CD4-positive, CD25-positive, alpha-beta regulatory T cell (primary cell): Measurements from ENCODE around the gene TFF2. TPM values are rescaled to one million over a fixed set of nuclear protein-coding genes. Genes with fewer than 3 reads are reported as not detected.

Experiments used
- ATAC-seq, 2 donors: fragments of 150-1000 bp; cut with Tn5 transposase; one replicate each; pipeline ENCODE4 v1.10.0; 2021; ENCODE audit warnings: low read depth in 2 of 2, moderate number of reproducible peaks in 2 of 2, moderate library complexity in 1 of 2
- DNase-seq, 3 donors: peaks; one replicate each; pipeline versions ENCODE4 v3.0.0 to v3.0.0-alpha.2; 2012 to 2022; ENCODE audit warnings: mixed read lengths in 1 of 3
- H3K27ac ChIP-seq: one replicate; pipeline ENCODE4 v1.7.0; 2013; ENCODE audit warnings: mild to moderate bottlenecking, low read length; ENCODE audit not compliant: insufficient read depth, poor library complexity, severe bottlenecking
- H3K27me3 ChIP-seq: one replicate; pipeline ENCODE4 v1.7.0; 2013; ENCODE audit warnings: low read length; ENCODE audit not compliant: control insufficient read depth, insufficient read depth
- H3K36me3 ChIP-seq: one replicate; pipeline ENCODE4 v1.7.0; 2013; ENCODE audit warnings: mild to moderate bottlenecking, low read length, moderate library complexity; ENCODE audit not compliant: control insufficient read depth, insufficient read depth
- H3K4me1 ChIP-seq: 2 replicates; pipeline ENCODE4 v1.7.0; 2013; ENCODE audit warnings: mild to moderate bottlenecking, low read length; ENCODE audit not compliant: insufficient read depth, control insufficient read depth, poor library complexity, severe bottlenecking
- H3K4me3 ChIP-seq: one replicate; pipeline ENCODE4 v1.7.0; 2013; ENCODE audit warnings: low read depth, mild to moderate bottlenecking, low read length, moderate library complexity
- H3K9me3 ChIP-seq, 2 experiments: 1 replicate in 1 of 2; 2 replicates in 1 of 2; pipeline ENCODE4 v1.7.0; 2013; ENCODE audit warnings: low read length in 2 of 2, mild to moderate bottlenecking in 1 of 2, moderate library complexity in 1 of 2; ENCODE audit not compliant: control insufficient read depth in 2 of 2
- H3K27ac Mint-ChIP-seq, 3 donors: one replicate each; pipeline ENCODE4 v1.8.0; 2020 to 2022; ENCODE audit warnings: mild to moderate bottlenecking in 3 of 3, mixed read lengths in 3 of 3, moderate library complexity in 2 of 3
- H3K27me3 Mint-ChIP-seq: one replicate; pipeline ENCODE4 v1.8.0; 2022; ENCODE audit warnings: mild to moderate bottlenecking, mixed read lengths
- H3K36me3 Mint-ChIP-seq: one replicate; pipeline ENCODE4 v1.8.0; 2020; ENCODE audit warnings: mixed read lengths
- H3K4me1 Mint-ChIP-seq, 4 donors: one replicate each; pipeline ENCODE4 v1.8.0; 2020 to 2022; ENCODE audit warnings: mixed read lengths in 4 of 4, mild to moderate bottlenecking in 1 of 4
- H3K4me3 Mint-ChIP-seq, 4 donors: one replicate each; pipeline ENCODE4 v1.8.0; 2020 to 2022; ENCODE audit warnings: mild to moderate bottlenecking in 4 of 4, mixed read lengths in 4 of 4, moderate library complexity in 3 of 4
- H3K9me3 Mint-ChIP-seq, 7 donors: one replicate each; pipeline ENCODE4 v1.8.0; 2020 to 2022; ENCODE audit warnings: mixed read lengths in 7 of 7, mild to moderate bottlenecking in 3 of 7, moderate library complexity in 2 of 7
- polyA plus RNA-seq, 4 donors: library from polyadenylated mRNA; unstranded; fragments of 300-500 nt; fragmentation: Illumina TruSeq; gene quantifications; one replicate each; pipeline ENCODE4 v1.2.3, GENCODE V29; 2021
- total RNA-seq: library from RNA; stranded (reverse); gene quantifications from one replicate; pipeline ENCODE4 v1.2.3, GENCODE V29; 2022

The TFF2 gene
- total and polyA plus RNA-seq, 5 donors from 2014 or later: not detected

GRCh38 chr21:42341776-42342542, 8.8 kb downstream of the TFF2 start:
- H3K4me1 ChIP-seq: peaks cover 8% of the 10 kb centered on the region
- Mint-ChIP-seq H3K9me3 (peaks cover 0 to 2% (median 0%) of the 10 kb centered on the region in 7 donors), H3K27ac (no peak overlapping the region), H3K4me1 (peaks cover 4 to 11% (median 6%) of the 10 kb centered on the region in 4 donors), H3K4me3 (no peak overlapping the region), H3K36me3 (no peaks in the 10 kb centered on the region), H3K27me3 (peaks cover 8% of the 10 kb centered on the region)
- H3K36me3 ChIP-seq: no peaks in the 10 kb centered on the region
- no peak overlapping the region for H3K4me3 ChIP-seq
- ATAC-seq (no peak), DNase-seq (no peak)
- H3K27ac ChIP-seq: no peak overlapping the region
- H3K9me3 ChIP-seq: no peaks in the 10 kb centered on the region
- H3K27me3 ChIP-seq: no peaks in the 10 kb centered on the region

DNA sequence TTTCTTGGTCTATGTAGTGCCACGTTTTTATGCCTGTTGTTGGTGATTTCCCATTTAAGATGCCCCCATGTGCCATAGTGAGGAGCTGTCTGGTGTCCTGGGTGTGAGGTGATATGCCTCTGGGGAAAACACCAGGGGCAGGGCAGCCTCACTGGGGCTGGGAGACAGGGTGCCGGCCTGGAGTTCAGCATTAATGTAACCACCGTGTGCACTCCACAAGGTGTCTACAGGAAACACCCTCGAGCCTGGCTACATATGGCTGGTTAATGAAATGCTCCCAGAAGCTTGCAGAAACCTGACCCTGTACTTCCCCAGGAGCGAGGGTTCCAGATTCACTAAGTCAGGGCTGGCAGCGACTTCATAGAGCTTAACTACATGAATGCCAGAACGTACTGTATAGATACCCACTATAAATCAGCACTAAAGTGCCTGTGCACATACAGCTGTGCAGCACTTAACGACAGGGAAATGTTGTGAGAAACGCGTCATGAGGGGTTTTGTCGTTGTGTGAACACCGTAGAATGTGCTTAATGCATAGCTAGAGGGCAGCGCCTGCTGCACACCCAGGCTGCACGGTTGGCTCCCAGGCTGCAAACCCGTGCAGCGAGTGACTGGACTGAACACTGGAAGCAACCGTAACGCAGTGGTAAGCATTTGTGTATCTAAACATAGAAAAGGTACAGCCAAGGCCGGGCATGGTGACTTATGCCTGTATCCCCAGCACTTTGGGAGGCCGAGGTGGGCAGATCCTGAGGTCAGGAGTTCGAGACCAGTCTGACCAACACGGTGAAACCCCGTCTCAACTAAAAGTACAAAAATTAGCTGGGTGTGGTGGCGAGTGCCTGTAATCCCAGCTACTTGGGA, 10.4 kb downstream of the TFF2 start:
- Mint-ChIP-seq H3K4me3 (no peak overlapping the region), H3K27me3 (peaks cover 17% of the 10 kb centered on the region), H3K36me3 (no peaks in the 10 kb centered on the region), H3K4me1 (peaks cover 4 to 11% (median 6%) of the 10 kb centered on the region in 4 donors), H3K27ac (peak overlapping the region in 1 of 3 donors; percentile 53), H3K9me3 (peaks cover 0 to 2% (median 0%) of the 10 kb centered on the region in 7 donors)
- Histone ChIP-seq H3K9me3 (no peaks in the 10 kb centered on the region), H3K27ac (no peak overlapping the region), H3K4me3 (no peak overlapping the region), H3K27me3 (no peaks in the 10 kb centered on the region), H3K4me1 (peaks cover 8% of the 10 kb centered on the region), H3K36me3 (no peaks in the 10 kb centered on the region)
- no peak for ATAC-seq
- no peak for DNase-seq

DNA sequence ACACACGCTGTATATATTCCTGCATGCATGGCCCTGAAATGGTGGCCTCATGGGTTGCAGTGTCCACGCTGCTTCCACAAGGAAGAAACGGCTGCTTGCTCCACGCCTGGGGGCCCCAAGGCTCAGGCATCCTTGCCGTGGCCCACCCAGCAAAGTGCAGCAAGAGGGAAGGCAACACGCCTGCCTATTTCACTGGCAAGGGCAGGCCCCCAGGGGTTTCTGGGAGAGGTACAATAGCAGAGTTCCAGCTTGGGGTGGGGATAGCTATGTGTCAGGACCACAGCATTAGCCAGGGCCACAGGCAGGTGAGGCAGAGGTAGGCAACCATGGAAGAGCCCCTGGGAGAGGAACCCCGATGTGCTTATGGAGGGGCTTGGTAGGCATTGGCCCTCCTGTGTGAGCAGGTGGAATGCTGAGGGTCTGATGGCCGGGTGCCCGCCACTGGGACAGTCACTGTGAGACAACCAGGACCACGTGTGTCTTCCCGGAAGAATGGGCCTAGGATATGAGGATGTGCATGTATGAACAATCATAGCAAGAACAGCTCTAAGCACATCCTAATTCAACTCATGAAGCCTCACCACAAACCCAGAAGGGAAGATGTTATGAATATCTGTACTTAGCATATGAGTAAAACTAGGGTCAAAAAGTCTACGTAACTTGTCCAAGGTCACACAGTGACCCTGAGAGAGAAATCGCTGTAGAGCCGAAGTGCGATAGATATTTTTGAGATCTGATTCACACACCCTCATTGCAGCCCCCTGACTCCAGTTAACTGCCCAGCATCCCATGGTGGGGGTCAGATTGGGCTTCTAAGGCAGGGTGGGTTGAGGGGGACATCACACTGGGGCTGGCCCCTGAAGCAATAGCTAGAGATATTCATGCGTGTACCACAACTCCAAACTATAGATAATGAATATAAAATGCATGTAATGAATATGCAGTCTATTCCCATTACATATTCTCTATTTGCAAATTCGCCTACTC, 11.8 kb downstream of the TFF2 start:
- Histone ChIP-seq H3K4me3 (no peak overlapping the region), H3K4me1 (peaks cover 8% of the 10 kb centered on the region), H3K27me3 (no peaks in the 10 kb centered on the region), H3K36me3 (no peaks in the 10 kb centered on the region), H3K27ac (no peak overlapping the region), H3K9me3 (no peaks in the 10 kb centered on the region)
- Mint-ChIP-seq H3K27me3 (peaks cover 27% of the 10 kb centered on the region), H3K27ac (peak overlapping the region in 1 of 3 donors; percentile 43), H3K4me1 (peaks cover 4 to 11% (median 6%) of the 10 kb centered on the region in 4 donors), H3K9me3 (peaks cover 0 to 2% (median 0%) of the 10 kb centered on the region in 7 donors), H3K4me3 (no peak overlapping the region), H3K36me3 (no peaks in the 10 kb centered on the region)
- DNase-seq (no peak), ATAC-seq (no peak)

DNA sequence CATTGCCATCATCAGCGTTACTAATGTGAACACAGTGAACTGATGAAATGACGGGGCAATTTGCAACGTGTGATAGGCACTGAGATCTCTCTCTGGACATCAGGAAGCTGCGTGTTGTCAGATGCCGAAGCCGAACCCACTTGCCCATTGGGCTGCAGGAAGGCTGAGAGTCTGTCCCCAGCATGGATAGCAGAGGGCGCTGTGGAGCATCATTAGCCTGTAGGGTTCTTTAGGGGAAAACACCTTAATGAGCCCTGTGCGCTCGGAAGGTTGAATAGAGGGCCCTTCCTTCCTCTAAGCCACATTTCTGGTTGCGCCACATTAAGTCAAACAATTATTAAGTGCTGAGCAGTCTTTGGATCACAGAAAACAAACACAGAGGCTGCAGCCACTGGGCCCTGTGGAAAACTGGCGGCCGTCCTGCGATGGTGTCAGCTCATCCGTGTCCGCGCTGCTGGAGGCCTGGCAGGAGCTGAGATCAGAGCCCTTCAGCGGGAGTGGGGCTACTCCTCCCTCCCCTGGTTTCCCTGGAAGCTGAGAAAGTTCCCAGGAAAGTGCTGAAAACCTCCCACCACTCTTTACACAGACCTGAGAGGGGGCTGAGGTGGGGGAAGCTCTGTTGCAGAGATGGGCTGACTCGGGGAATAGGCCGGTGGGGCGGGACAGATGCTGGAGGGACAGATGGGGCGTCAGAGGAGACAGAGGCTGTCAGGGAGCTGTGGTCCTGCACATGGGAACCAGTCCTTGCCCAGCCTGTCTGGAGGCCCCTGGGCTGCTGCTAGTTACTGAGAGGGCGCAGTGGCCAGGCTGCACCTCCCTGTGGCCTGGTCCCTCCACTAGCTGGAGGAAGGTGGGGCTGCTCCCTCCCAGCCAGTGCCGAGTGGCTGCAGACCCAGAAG, 12.7 kb downstream of the TFF2 start:
- no peaks in the 10 kb centered on the region for H3K27me3 ChIP-seq
- H3K27ac ChIP-seq: no peak overlapping the region
- H3K27me3 Mint-ChIP-seq: peaks cover 29% of the 10 kb centered on the region
- H3K27ac Mint-ChIP-seq: peak overlapping the region; percentile 49 to 89 (median 78)
- H3K36me3 ChIP-seq: no peaks in the 10 kb centered on the region
- H3K4me1 ChIP-seq: peaks cover 8% of the 10 kb centered on the region
- peaks cover 0 to 2% (median 0%) of the 10 kb centered on the region in 7 donors for H3K9me3 Mint-ChIP-seq
- H3K9me3 ChIP-seq: no peaks in the 10 kb centered on the region
- peaks cover 4 to 11% (median 6%) of the 10 kb centered on the region in 4 donors for H3K4me1 Mint-ChIP-seq
- H3K4me3 ChIP-seq: peak overlapping the region; percentile 26
- peak; percentile 67 to 88 (median 81) for DNase-seq
- H3K4me3 Mint-ChIP-seq: peak overlapping the region in 1 of 4 donors; percentile 58
- H3K36me3 Mint-ChIP-seq: no peaks in the 10 kb centered on the region
- ATAC-seq: peak; percentile 97 to 99

DNA sequence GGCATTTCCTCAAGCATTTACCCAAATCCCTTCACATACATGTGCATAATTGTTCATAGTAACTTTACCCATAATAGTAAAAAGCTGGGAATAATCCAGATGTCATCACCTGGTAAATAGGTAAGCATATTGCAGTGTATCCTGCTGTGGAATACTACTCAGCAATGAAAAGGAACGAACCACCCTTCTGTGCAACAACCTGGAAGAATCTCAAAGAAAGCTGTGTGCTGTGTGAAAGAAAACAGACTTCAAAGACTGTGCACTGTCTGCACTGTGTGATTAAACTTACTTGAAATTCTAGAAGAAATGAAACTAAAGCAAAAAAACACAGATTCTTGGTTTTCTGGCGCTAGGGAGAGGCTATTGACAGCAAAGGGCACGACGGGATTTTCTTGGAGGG, 13.5 kb downstream of the TFF2 start:
- peak overlapping the region in 1 of 4 donors; percentile 58 for H3K4me3 Mint-ChIP-seq
- H3K4me1 Mint-ChIP-seq: peaks cover 4 to 11% (median 6%) of the 10 kb centered on the region in 4 donors

GRCh38 chr21:42336054-42336453, 14.7 kb downstream of the TFF2 start:
- DNase-seq (no peak), ATAC-seq (no peak)
- no peaks in the 10 kb centered on the region for H3K36me3 ChIP-seq
- peaks cover 8% of the 10 kb centered on the region for H3K4me1 ChIP-seq
- H3K4me1 Mint-ChIP-seq: peaks cover 4 to 11% (median 6%) of the 10 kb centered on the region in 4 donors
- peaks cover 45% of the 10 kb centered on the region for H3K27me3 Mint-ChIP-seq
- H3K4me3 Mint-ChIP-seq: no peak overlapping the region
- no peak overlapping the region for H3K27ac ChIP-seq
- H3K27me3 ChIP-seq: peaks cover 11% of the 10 kb centered on the region
- H3K9me3 Mint-ChIP-seq: peaks cover 1 to 17% (median 6%) of the 10 kb centered on the region in 7 donors
- peaks cover 11 to 16% of the 10 kb centered on the region in 2 experiments for H3K9me3 ChIP-seq
- H3K36me3 Mint-ChIP-seq: peaks cover 2% of the 10 kb centered on the region
- H3K4me3 ChIP-seq: no peak overlapping the region
- no peak overlapping the region for H3K27ac Mint-ChIP-seq

More for the DNA sequence above, 13.5 kb downstream of the TFF2 start:
- Mint-ChIP-seq H3K9me3 (peaks cover 0 to 5% (median 0%) of the 10 kb centered on the region in 7 donors), H3K27me3 (peaks cover 36% of the 10 kb centered on the region), H3K27ac (peak overlapping the region in 2 of 3 donors; percentile 78 to 89), H3K36me3 (no peaks in the 10 kb centered on the region)
- ATAC-seq: no peak
- no peaks in the 10 kb centered on the region for H3K36me3 ChIP-seq
- peaks cover 8% of the 10 kb centered on the region for H3K4me1 ChIP-seq
- no peak overlapping the region for H3K4me3 ChIP-seq
- no peak overlapping the region for H3K27ac ChIP-seq
- H3K27me3 ChIP-seq: peaks cover 6% of the 10 kb centered on the region
- peaks cover 0 to 4% of the 10 kb centered on the region in 2 experiments for H3K9me3 ChIP-seq
- DNase-seq: no peak
